HepG2 (cell line): ENCODE measurements around the gene PCGF2. TPM values are rescaled to one million over a fixed set of nuclear protein-coding genes. Genes with fewer than 3 reads are reported as not detected.

Experiments
- ARNTL ChIP-seq: sonication (generic); formaldehyde crosslinking; IDR thresholded peaks from 2 replicates; pipeline ENCODE4 v1.4.0; 2020; ENCODE audit warnings: mild to moderate bottlenecking, missing genetic modification reagents
- HDAC6 ChIP-seq: fragments of 200-600 bp; sonication (generic); IDR thresholded peaks from 2 replicates; pipeline ENCODE4 v1.7.0; 2017; ENCODE audit warnings: mild to moderate bottlenecking, antibody characterized with exemption, low read length, low read depth
- JUNB ChIP-seq: sonication (generic); formaldehyde crosslinking; IDR thresholded peaks from 2 replicates; pipeline ENCODE4 v1.8.0; 2022; ENCODE audit warnings: missing genetic modification reagents, mild to moderate bottlenecking, borderline replicate concordance
- KMT2B ChIP-seq: IDR thresholded peaks from 2 replicates; pipeline ENCODE4 v1.6.1; 2016; ENCODE audit warnings: missing genetic modification reagents, missing compliant biosample characterization
- MEIS2 ChIP-seq: sonication (generic); formaldehyde crosslinking; IDR thresholded peaks from 2 replicates; pipeline ENCODE4 v1.9.0; 2021; ENCODE audit warnings: mild to moderate bottlenecking, missing genetic modification reagents
- PHF21A ChIP-seq: sonication (generic); formaldehyde crosslinking; IDR thresholded peaks from 2 replicates; pipeline ENCODE4 v1.5.0; 2020; ENCODE audit warnings: mild to moderate bottlenecking, missing genetic modification reagents
- PPARG ChIP-seq: conservative IDR thresholded peaks from 2 replicates; pipeline ENCODE4 v1.6.1; 2016; ENCODE audit warnings: missing biosample characterization, missing genetic modification reagents
- RXRA ChIP-seq: sonication (generic); formaldehyde crosslinking; IDR thresholded peaks from 2 replicates; pipeline ENCODE4 v1.5.1; 2020; ENCODE audit warnings: missing genetic modification reagents
- TRAFD1 ChIP-seq: sonication (generic); formaldehyde crosslinking; IDR thresholded peaks from 2 replicates; pipeline ENCODE4 v1.5.1; 2020; ENCODE audit warnings: missing genetic modification reagents, mild to moderate bottlenecking, borderline replicate concordance
- ZNF34 ChIP-seq: sonication (generic); formaldehyde crosslinking; IDR thresholded peaks from 2 replicates; pipeline ENCODE4 v1.4.0; 2020; ENCODE audit warnings: mild to moderate bottlenecking, missing genetic modification reagents, borderline replicate concordance
- ZNF569 ChIP-seq: sonication (generic); formaldehyde crosslinking; IDR thresholded peaks from 2 replicates; pipeline ENCODE4 v1.5.0; 2020; ENCODE audit warnings: mild to moderate bottlenecking, missing genetic modification reagents, moderate library complexity, borderline replicate concordance
- ZNF570 ChIP-seq: sonication (generic); formaldehyde crosslinking; IDR thresholded peaks from 2 replicates; pipeline ENCODE4 v1.4.0; 2020; ENCODE audit warnings: mild to moderate bottlenecking, missing genetic modification reagents, borderline replicate concordance
- ZNF780A ChIP-seq: sonication (generic); formaldehyde crosslinking; IDR thresholded peaks from 2 replicates; pipeline ENCODE4 v1.8.0; 2022; ENCODE audit warnings: mild to moderate bottlenecking, missing genetic modification reagents, moderate library complexity
- polyA plus RNA-seq, 8 experiments: library from polyadenylated mRNA; depleted of rRNA in 3 of 8; stranded (reverse) in 7 of 8; unstranded in 1 of 8; fragments of >200 nt; fragmentation: Illumina TruSeq in 4 of 8; extraction: Trizol in 4 of 8; gene quantifications; 2 replicates each; pipeline versions ENCODE4 v1.2.1 to v1.2.3, GENCODE V29; 2011 to 2016; ENCODE audit warnings: low read depth in 4 of 8, missing spikeins in 1 of 8, mixed read lengths in 1 of 8; ENCODE audit not compliant: insufficient read depth in 1 of 8
- total RNA-seq, 5 experiments: library from RNA; depleted of rRNA; stranded (reverse); fragments of >200 nt; fragmentation: Illumina TruSeq; extraction: Trizol; gene quantifications; 2 replicates each; pipeline ENCODE4 v1.2.3, GENCODE V29; 2016; ENCODE audit warnings: low read depth in 1 of 5
- TF ChIP-seq, protein P1 (sequence below): sonication (generic); formaldehyde crosslinking; IDR thresholded peaks from 2 replicates; pipeline ENCODE4 v1.5.0; 2020; ENCODE audit warnings: mild to moderate bottlenecking, missing genetic modification reagents, borderline replicate concordance
- TF ChIP-seq, protein P2 (sequence below): sonication (generic); formaldehyde crosslinking; IDR thresholded peaks from 2 replicates; pipeline ENCODE4 v1.8.0; 2022; ENCODE audit warnings: mild to moderate bottlenecking, missing genetic modification reagents

PCGF2 gene
- total and polyA plus RNA-seq, 2 of the 13 experiments (the other 11 are each of a cell fraction or from before 2014, with no cell fraction given) = 11.6 to 29.4 TPM

DNA sequence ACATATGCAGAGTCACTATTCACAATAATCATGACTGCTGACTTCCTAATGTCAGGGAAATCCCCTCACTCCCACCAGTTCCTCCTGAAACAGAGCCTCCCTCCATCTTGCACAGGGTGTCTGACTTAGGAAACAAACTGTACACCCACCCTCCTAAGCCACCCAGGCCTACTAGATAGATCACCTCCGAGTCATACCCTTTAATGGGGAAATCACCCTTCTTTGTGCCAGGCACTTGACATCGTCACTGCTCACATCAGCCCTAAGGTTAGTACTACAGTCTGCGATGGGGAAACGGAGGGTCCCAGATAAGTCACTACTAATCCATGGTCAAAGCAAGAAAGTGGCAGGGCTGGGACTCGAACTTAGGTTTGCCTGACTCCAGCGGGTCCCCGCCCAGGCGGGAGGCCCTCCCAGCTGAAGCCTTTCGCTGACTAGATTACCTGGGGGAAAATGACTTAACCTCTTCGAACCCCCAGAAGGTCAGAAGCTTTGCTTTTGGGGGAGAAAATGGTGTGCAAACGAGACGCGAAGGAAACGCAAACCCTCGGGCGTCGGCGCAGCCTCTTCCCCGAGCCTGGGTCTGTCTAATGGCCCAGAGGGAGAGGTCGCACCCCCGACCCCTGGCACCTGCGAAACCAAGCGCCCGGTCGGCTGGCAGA is 46.5 kb downstream of the PCGF2 start (continued):
- TF ChIP-seq TRAFD1 (CRISPR knock-in tag) (no peak), ZNF570 (no peak), PHF21A (CRISPR knock-in tag) (no peak), HDAC6 (no peak), JUNB (CRISPR knock-in tag) (no peak), ZNF569 (no peak), PPARG (CRISPR knock-in tag) (no peak), ZNF780A (CRISPR knock-in tag) (no peak), KMT2B (CRISPR knock-in tag) (0 out of 2 replicates have a peak, but pooled peaks have one; percentile 7), RXRA (CRISPR knock-in tag) (0 out of 2 replicates have a peak, but pooled peaks have one; percentile 28), ARNTL (CRISPR knock-in tag) (no peak), MEIS2 (CRISPR knock-in tag) (no peak), ZNF34 (CRISPR knock-in tag) (no peak)
- TF ChIP-seq, protein P1, sequence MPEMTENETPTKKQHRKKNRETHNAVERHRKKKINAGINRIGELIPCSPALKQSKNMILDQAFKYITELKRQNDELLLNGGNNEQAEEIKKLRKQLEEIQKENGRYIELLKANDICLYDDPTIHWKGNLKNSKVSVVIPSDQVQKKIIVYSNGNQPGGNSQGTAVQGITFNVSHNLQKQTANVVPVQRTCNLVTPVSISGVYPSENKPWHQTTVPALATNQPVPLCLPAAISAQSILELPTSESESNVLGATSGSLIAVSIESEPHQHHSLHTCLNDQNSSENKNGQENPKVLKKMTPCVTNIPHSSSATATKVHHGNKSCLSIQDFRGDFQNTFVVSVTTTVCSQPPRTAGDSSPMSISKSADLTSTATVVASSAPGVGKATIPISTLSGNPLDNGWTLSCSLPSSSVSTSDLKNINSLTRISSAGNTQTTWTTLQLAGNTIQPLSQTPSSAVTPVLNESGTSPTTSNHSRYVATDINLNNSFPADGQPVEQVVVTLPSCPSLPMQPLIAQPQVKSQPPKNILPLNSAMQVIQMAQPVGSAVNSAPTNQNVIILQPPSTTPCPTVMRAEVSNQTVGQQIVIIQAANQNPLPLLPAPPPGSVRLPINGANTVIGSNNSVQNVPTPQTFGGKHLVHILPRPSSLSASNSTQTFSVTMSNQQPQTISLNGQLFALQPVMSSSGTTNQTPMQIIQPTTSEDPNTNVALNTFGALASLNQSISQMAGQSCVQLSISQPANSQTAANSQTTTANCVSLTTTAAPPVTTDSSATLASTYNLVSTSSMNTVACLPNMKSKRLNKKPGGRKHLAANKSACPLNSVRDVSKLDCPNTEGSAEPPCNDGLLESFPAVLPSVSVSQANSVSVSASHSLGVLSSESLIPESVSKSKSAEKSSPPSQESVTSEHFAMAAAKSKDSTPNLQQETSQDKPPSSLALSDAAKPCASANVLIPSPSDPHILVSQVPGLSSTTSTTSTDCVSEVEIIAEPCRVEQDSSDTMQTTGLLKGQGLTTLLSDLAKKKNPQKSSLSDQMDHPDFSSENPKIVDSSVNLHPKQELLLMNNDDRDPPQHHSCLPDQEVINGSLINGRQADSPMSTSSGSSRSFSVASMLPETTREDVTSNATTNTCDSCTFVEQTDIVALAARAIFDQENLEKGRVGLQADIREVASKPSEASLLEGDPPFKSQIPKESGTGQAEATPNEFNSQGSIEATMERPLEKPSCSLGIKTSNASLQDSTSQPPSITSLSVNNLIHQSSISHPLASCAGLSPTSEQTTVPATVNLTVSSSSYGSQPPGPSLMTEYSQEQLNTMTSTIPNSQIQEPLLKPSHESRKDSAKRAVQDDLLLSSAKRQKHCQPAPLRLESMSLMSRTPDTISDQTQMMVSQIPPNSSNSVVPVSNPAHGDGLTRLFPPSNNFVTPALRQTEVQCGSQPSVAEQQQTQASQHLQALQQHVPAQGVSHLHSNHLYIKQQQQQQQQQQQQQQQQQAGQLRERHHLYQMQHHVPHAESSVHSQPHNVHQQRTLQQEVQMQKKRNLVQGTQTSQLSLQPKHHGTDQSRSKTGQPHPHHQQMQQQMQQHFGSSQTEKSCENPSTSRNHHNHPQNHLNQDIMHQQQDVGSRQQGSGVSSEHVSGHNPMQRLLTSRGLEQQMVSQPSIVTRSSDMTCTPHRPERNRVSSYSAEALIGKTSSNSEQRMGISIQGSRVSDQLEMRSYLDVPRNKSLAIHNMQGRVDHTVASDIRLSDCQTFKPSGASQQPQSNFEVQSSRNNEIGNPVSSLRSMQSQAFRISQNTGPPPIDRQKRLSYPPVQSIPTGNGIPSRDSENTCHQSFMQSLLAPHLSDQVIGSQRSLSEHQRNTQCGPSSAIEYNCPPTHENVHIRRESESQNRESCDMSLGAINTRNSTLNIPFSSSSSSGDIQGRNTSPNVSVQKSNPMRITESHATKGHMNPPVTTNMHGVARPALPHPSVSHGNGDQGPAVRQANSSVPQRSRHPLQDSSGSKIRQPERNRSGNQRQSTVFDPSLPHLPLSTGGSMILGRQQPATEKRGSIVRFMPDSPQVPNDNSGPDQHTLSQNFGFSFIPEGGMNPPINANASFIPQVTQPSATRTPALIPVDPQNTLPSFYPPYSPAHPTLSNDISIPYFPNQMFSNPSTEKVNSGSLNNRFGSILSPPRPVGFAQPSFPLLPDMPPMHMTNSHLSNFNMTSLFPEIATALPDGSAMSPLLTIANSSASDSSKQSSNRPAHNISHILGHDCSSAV (CRISPR knock-in tag) = no peak
- TF ChIP-seq, protein P2, sequence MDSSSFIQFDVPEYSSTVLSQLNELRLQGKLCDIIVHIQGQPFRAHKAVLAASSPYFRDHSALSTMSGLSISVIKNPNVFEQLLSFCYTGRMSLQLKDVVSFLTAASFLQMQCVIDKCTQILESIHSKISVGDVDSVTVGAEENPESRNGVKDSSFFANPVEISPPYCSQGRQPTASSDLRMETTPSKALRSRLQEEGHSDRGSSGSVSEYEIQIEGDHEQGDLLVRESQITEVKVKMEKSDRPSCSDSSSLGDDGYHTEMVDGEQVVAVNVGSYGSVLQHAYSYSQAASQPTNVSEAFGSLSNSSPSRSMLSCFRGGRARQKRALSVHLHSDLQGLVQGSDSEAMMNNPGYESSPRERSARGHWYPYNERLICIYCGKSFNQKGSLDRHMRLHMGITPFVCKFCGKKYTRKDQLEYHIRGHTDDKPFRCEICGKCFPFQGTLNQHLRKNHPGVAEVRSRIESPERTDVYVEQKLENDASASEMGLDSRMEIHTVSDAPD (CRISPR knock-in tag) = 0 out of 2 replicates have a peak, but pooled peaks have one; percentile 7
